ENCODE data around the gene ZNF324.

GRCh38 chr19:58520257-58520599 is 53.3 kb downstream of the ZNF324 start:
- no peak for TF ChIP-seq SMC3 (IDR thresholded peaks at IDR 0.05; ENCODE audit: low read length)
- TF ChIP-seq HDAC6 (IDR thresholded peaks at IDR 0.05; ENCODE audit: low read depth, low read length) = no peak
- TF ChIP-seq HES4 (CRISPR knock-in tag; IDR thresholded peaks at IDR 0.05; ENCODE audit: borderline replicate concordance) = no peak
- no peak for TF ChIP-seq ZNF280B (CRISPR knock-in tag; IDR thresholded peaks at IDR 0.05; ENCODE audit: borderline replicate concordance)
- TF ChIP-seq CCAR2 (optimal IDR thresholded peaks at IDR 0.05; ENCODE audit: low read depth, low read length) = no peak
- TF ChIP-seq ZNF138 (CRISPR knock-in tag; IDR thresholded peaks at IDR 0.05; ENCODE audit: low read depth) = no peak
- TF ChIP-seq POLR2AphosphoS5 (IDR thresholded peaks at IDR 0.05; ENCODE audit: low read depth, low read length) = no peak
- TF ChIP-seq, protein P1, sequence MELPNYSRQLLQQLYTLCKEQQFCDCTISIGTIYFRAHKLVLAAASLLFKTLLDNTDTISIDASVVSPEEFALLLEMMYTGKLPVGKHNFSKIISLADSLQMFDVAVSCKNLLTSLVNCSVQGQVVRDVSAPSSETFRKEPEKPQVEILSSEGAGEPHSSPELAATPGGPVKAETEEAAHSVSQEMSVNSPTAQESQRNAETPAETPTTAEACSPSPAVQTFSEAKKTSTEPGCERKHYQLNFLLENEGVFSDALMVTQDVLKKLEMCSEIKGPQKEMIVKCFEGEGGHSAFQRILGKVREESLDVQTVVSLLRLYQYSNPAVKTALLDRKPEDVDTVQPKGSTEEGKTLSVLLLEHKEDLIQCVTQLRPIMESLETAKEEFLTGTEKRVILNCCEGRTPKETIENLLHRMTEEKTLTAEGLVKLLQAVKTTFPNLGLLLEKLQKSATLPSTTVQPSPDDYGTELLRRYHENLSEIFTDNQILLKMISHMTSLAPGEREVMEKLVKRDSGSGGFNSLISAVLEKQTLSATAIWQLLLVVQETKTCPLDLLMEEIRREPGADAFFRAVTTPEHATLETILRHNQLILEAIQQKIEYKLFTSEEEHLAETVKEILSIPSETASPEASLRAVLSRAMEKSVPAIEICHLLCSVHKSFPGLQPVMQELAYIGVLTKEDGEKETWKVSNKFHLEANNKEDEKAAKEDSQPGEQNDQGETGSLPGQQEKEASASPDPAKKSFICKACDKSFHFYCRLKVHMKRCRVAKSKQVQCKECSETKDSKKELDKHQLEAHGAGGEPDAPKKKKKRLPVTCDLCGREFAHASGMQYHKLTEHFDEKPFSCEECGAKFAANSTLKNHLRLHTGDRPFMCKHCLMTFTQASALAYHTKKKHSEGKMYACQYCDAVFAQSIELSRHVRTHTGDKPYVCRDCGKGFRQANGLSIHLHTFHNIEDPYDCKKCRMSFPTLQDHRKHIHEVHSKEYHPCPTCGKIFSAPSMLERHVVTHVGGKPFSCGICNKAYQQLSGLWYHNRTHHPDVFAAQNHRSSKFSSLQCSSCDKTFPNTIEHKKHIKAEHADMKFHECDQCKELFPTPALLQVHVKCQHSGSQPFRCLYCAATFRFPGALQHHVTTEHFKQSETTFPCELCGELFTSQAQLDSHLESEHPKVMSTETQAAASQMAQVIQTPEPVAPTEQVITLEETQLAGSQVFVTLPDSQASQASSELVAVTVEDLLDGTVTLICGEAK (IDR thresholded peaks at IDR 0.05) = no peak
- TF ChIP-seq, protein P1 (CRISPR knock-in tag; IDR thresholded peaks at IDR 0.05) = no peak
- no peak for TF ChIP-seq ZSCAN29 (CRISPR knock-in tag; conservative IDR thresholded peaks at IDR 0.05)
- TF ChIP-seq CREB1 (IDR thresholded peaks at IDR 0.05) = no peak
- no peak for TF ChIP-seq CREB1 (CRISPR knock-in tag; IDR thresholded peaks at IDR 0.05)
- TF ChIP-seq POLR2A (IDR thresholded peaks at IDR 0.05; ENCODE audit: insufficient read depth in 1 of 2, low read depth in 2 of 2, low read length in 2 of 2) = no peak
